Aorta (tissue), 5 donors: ENCODE results near the gene ELL. TPM values are rescaled to one million over a fixed set of nuclear protein-coding genes. Genes with fewer than 3 reads are reported as not detected.

Experiments used
- ATAC-seq: fragments of 200-7000 bp; cut with Tn5 transposase; one replicate; pipeline ENCODE4 v1.9.1; 2022; ENCODE audit warnings: moderate library complexity; ENCODE audit not compliant: low FRiP score
- DNase-seq, 2 donors: peaks; one replicate each; pipeline ENCODE4 v3.0.0-alpha.2; 2020
- H3K27ac ChIP-seq, 2 donors: one replicate each; pipeline ENCODE4 v1.5.1; 2013; ENCODE audit warnings: low read length in 2 of 2, mild to moderate bottlenecking in 2 of 2, moderate library complexity in 2 of 2, control low read depth in 1 of 2, inconsistent platforms in 1 of 2, low read depth in 1 of 2
- H3K27me3 ChIP-seq, 2 donors: one replicate each; pipeline ENCODE4 v1.6.1; 2013; ENCODE audit warnings: control low read depth in 1 of 2, low read length in 1 of 2, mild to moderate bottlenecking in 1 of 2, moderate library complexity in 1 of 2; ENCODE audit not compliant: insufficient read depth in 2 of 2, control insufficient read depth in 1 of 2
- H3K36me3 ChIP-seq, 2 donors: one replicate each; pipeline ENCODE4 v1.6.1; 2013; ENCODE audit warnings: control low read depth in 1 of 2, low read length in 1 of 2, mild to moderate bottlenecking in 1 of 2; ENCODE audit not compliant: insufficient read depth in 2 of 2, control insufficient read depth in 1 of 2
- H3K4me1 ChIP-seq, 2 donors: one replicate each; pipeline ENCODE4 v1.6.1; 2013; ENCODE audit warnings: low read length in 2 of 2, control low read depth in 1 of 2, mild to moderate bottlenecking in 1 of 2, moderate library complexity in 1 of 2; ENCODE audit not compliant: insufficient read depth in 2 of 2, control insufficient read depth in 1 of 2
- H3K4me3 ChIP-seq, 2 donors: one replicate each; pipeline ENCODE4 v1.5.1; 2013; ENCODE audit warnings: low read length in 2 of 2, control low read depth in 1 of 2, mild to moderate bottlenecking in 1 of 2
- H3K9me3 ChIP-seq: one replicate; pipeline ENCODE4 v1.6.1; 2013; ENCODE audit warnings: mild to moderate bottlenecking, low read length; ENCODE audit not compliant: control insufficient read depth
- WGBS, 2 donors: extraction: QIAGEN DNeasy Blood & Tissue Kit; methylation state at CpG; one replicate each; pipeline ENCODE4 v1.1.7; 2013; 5-methylcytosine and 5-hydroxymethylcytosine counted together
- intact Hi-C, 2 donors: fragments of 100-400 bp; cut with DNase I; formaldehyde crosslinking; loops; one replicate each; pipeline versions ENCODE4 v1.14.2 to v1.15.0; 2022
- polyA plus RNA-seq, 2 donors: library from polyadenylated mRNA; stranded (reverse); fragments of 200-250 nt; gene quantifications; one replicate each; pipeline ENCODE4 v1.2.3, GENCODE V29; 2013
- total RNA-seq, 2 donors: library from RNA; stranded (reverse); fragmentation: NEBNext Ultra II Directional; extraction: Animal tissue kit (Norgen Biotek cat#: 25700); gene quantifications; one replicate each; pipeline ENCODE4 v1.2.1, GENCODE V29; 2021
- donor health status: healthy with polysubstance abuse.
- donor health status: Bipolar disorder and iron deficiency.
- donor health status: DM: no; HTN: no; CAD: no.
- donor health status: DM: no; HTN: no; CAD: no.
- donor health status: DM: yes; HTN: yes; CAD: no.

Gene ELL
- total and polyA plus RNA-seq, 4 donors = 7.3 to 37.9 (median 21.5) TPM

DNA sequence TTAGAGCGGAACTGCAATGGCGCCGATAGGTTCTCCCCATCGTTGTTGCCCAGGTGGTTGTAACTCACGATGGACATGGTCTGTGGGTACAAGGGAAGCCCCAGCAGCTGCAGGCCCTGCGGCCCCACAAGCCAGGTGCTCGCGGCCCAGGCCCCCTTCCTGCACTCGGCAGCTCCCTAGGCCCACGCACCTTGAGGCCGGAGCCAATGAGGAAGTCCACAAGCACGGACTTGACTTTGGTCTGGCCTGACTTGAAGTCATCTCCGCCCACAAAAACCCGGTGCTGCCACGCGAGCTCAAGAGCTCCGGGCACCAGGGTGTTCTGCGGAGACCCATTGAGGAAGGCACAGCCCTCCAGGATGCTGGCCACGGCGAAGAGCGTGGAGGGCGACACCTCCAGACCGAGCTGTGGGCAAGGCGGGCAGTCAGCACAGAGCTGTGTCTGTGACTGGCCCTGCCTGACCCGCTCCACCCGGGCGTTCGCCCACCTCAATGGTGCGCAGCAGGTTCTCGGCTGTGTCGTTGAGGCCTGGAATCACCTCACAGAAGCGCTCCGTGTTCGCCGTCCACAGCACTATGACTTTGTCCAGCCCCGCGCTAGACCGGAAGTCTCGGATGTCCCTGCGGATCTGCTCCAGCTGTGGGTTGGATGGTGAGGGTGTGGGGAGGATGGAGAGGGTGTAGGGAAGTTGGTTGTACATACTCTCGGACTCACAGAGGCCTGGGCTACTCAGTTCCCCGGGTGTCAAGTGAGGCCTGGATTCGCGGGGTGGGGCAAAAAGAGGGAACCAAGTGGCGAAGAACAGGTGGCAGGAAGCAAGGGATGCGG, 85.8 kb downstream of the ELL start:
- H3K4me1 ChIP-seq = no peaks in the 10 kb centered on the region
- intact Hi-C loops = no loop called here
- H3K27me3 ChIP-seq = no peaks in the 10 kb centered on the region
- ATAC-seq (no peak), DNase-seq (no peak)
- H3K36me3 ChIP-seq = no peaks in the 10 kb centered on the region
- H3K27ac ChIP-seq = no peak overlapping the region
- H3K4me3 ChIP-seq = no peak overlapping the region
- H3K9me3 ChIP-seq = no peaks in the 10 kb centered on the region
- 86 to 89% methylated on average over 46 of the region's 46 CpGs for WGBS, 2 donors

DNA sequence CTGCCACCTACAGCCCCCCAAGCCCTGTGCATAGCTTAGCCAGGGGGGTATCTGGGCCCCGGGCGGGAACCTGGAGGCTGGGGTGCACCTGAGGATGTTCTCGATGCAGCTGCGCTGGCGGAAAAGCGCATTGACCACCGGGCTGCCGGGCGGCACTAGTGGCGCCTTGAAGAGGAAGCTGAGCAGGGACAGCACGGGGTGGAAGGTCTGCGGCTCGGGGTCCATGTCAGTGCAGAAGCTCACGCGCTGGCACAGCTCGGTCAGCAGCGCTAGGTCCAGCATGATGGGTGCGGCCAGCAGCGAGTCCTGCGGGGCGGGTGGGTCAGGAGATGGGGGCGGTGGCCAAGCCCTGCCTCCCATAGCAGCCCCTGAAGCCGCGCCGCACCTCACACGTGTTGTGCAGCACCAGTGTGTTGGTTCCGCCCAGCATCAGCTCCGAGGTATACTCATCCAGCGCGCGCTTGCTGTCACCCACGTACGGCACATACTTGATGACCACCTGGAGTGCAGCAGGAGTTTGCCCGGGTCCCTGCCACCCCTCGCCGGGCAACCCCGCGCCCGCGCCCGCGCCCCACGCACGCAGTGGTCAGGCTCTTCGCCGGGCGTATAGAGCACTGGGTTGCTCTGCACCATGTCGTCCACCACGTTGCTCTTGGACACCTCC, 86.6 kb downstream of the ELL start:
- no peaks in the 10 kb centered on the region for H3K9me3 ChIP-seq
- H3K4me3 ChIP-seq = no peak overlapping the region
- ATAC-seq (no peak), DNase-seq (no peak)
- no peaks in the 10 kb centered on the region for H3K4me1 ChIP-seq
- WGBS, 2 donors = 94% methylated on average over 49 of the region's 49 CpGs
- H3K36me3 ChIP-seq = no peaks in the 10 kb centered on the region
- intact Hi-C loops = no loop called here
- no peak overlapping the region for H3K27ac ChIP-seq
- no peaks in the 10 kb centered on the region for H3K27me3 ChIP-seq

- H3K36me3 ChIP-seq = no peaks in the 10 kb centered on the region
- no peak for ATAC-seq
- H3K27ac ChIP-seq = no peak overlapping the region
- H3K4me1 ChIP-seq = no peaks in the 10 kb centered on the region
- no peak for DNase-seq
- no peaks in the 10 kb centered on the region for H3K27me3 ChIP-seq
- intact Hi-C loops = no loop called here
- 81 to 85% methylated on average over 20 to 21 of the region's 21 CpGs for WGBS, 2 donors
- no peaks in the 10 kb centered on the region for H3K9me3 ChIP-seq
- H3K4me3 ChIP-seq = no peak overlapping the region
Observed at GRCh38 chr19:18434411-18435175, 87.3 kb downstream of the ELL start.

GRCh38 chr19:18433735-18434398, 88.0 kb downstream of the ELL start:
- Histone ChIP-seq H3K27me3 (no peaks in the 10 kb centered on the region), H3K36me3 (no peaks in the 10 kb centered on the region), H3K27ac (no peak overlapping the region), H3K9me3 (no peaks in the 10 kb centered on the region), H3K4me1 (no peaks in the 10 kb centered on the region), H3K4me3 (peak overlapping the region in 1 of 2 donors; percentile 11)
- intact Hi-C loops = no loop called here
- WGBS, 2 donors = 6 to 9% methylated on average over 29 to 60 of the region's 60 CpGs
- ATAC-seq (no peak), DNase-seq (no peak)

DNA sequence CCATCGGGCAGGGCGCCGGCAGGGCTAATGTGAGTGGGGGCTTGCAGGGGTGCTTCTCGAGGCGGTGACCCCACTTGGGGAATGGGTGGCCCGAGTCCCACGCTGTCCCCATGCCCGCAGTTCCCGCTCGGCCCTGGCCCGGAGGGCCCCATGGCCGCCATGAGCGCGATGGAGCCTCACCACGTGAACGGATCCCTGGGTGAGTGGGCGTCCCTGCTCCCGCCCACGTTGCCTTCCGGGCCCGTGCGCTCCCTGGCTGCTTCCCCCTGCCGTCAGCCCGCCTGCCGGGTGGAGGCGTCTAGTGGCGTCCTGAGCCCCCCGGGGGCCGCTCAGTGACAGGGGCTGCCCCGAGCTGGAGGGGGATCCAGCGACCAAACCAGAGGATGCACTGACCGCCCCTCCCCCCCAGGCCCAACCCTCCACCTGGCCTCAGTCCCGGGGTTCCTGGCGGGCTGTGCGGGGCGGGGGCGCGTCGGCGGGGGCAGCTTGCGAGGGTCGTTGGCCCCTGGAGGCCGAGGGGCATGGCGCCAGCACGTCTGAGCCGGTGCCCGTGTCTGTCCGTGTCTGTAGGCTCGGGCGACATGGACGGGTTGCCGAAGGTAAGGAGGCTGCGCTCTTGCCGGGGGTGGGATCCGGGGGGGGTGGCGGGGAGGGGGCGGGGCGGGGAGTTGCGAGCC, 88.7 kb downstream of the ELL start:
- intact Hi-C loops = no loop called here
- Histone ChIP-seq H3K27ac (no peak overlapping the region), H3K27me3 (no peaks in the 10 kb centered on the region), H3K4me3 (peak overlapping the region in 1 of 2 donors; percentile 11), H3K4me1 (no peaks in the 10 kb centered on the region), H3K9me3 (no peaks in the 10 kb centered on the region), H3K36me3 (no peaks in the 10 kb centered on the region)
- 16 to 24% methylated on average over 39 to 59 of the region's 59 CpGs for WGBS, 2 donors
- ATAC-seq = no peak
- no peak for DNase-seq

GRCh38 chr19:18432275-18433014, 89.4 kb downstream of the ELL start:
- WGBS, 2 donors = 81 to 85% methylated on average over 13 of the region's 13 CpGs
- intact Hi-C loops = no loop called here
- DNase-seq = no peak

GRCh38 chr19:18431351-18432197, 90.3 kb downstream of the ELL start:
- H3K9me3 ChIP-seq = no peaks in the 10 kb centered on the region
- ATAC-seq (no peak), DNase-seq (no peak)
- intact Hi-C loops = no loop called here
- no peak overlapping the region for H3K4me3 ChIP-seq
- H3K27me3 ChIP-seq = no peaks in the 10 kb centered on the region
- H3K27ac ChIP-seq = no peak overlapping the region
- no peaks in the 10 kb centered on the region for H3K36me3 ChIP-seq
- no peaks in the 10 kb centered on the region for H3K4me1 ChIP-seq
- WGBS, 2 donors = 81 to 85% methylated on average over 32 to 34 of the region's 34 CpGs

More at GRCh38 chr19:18432275-18433014, 89.4 kb downstream of the ELL start:
- no peaks in the 10 kb centered on the region for H3K9me3 ChIP-seq
- H3K4me1 ChIP-seq = no peaks in the 10 kb centered on the region
- H3K36me3 ChIP-seq = no peaks in the 10 kb centered on the region
- no peak for ATAC-seq
- no peaks in the 10 kb centered on the region for H3K27me3 ChIP-seq
- H3K4me3 ChIP-seq = no peak overlapping the region
- no peak overlapping the region for H3K27ac ChIP-seq
